Jurkat, Clone E6-1 (cell line): ENCODE measurements around the gene ITGBL1. TPM values are rescaled to one million over a fixed set of nuclear protein-coding genes. Genes with fewer than 3 reads are reported as not detected.
A peak's percentile ranks its signal among the peaks of the same experiment; 100 is the strongest.

Source experiments
- DNase-seq: peaks from one replicate; pipeline ENCODE4 v3.0.0-alpha.2; 2011; ENCODE audit warnings: low read depth, low spot score
- H3K4me3 ChIP-seq: 2 replicates; pipeline ENCODE4 v1.5.1; 2011; ENCODE audit warnings: mild to moderate bottlenecking, low read length, control low read depth, moderate library complexity
- polyA plus RNA-seq: library from polyadenylated mRNA; unstranded; fragments of >200 nt; gene quantifications from one replicate; pipeline ENCODE4 v1.2.1, GENCODE V29; 2012; ENCODE audit warnings: missing spikeins; ENCODE audit not compliant: insufficient read length, insufficient read depth

Gene ITGBL1
- polyA plus RNA-seq = not detected

GRCh38 chr13:101452519-101453485, at the start of gene ITGBL1:
Gene ITGBL1, plus strand, starts transcription at chr13:101452675. Its CDS starts 159 bp downstream, at chr13:101452834.
- no peak for DNase-seq
- H3K4me3 ChIP-seq = no peak within 1 kb of the TSS

GRCh38 chr13:101406791-101407190, 45.7 kb upstream of the ITGBL1 start:
- DNase-seq = no peak
- no peak overlapping the region for H3K4me3 ChIP-seq

- no peak for DNase-seq
- H3K4me3 ChIP-seq = no peak overlapping the region
Measured at GRCh38 chr13:101408154-101408553, 44.3 kb upstream of the ITGBL1 start.

- H3K4me3 ChIP-seq = no peak overlapping the region
- no peak for DNase-seq
Measured at GRCh38 chr13:101408992-101409656, 43.4 kb upstream of the ITGBL1 start.

GRCh38 chr13:101412076-101412475, 40.4 kb upstream of the ITGBL1 start:
- no peak for DNase-seq
- H3K4me3 ChIP-seq = no peak overlapping the region

- DNase-seq = no peak
- H3K4me3 ChIP-seq = no peak overlapping the region
Measured at GRCh38 chr13:101415358-101416174, 36.9 kb upstream of the ITGBL1 start.

GRCh38 chr13:101416181-101417042, 36.1 kb upstream of the ITGBL1 start, which contains the start of gene NALCN:
Gene NALCN, minus strand, starts transcription at chr13:101416508. Its CDS starts 17,382 bp downstream, at chr13:101399126.
- no peak for DNase-seq
- no peak within 1 kb of the TSS for H3K4me3 ChIP-seq

- no peak overlapping the region for H3K4me3 ChIP-seq
- no peak for DNase-seq
Measured at GRCh38 chr13:101417043-101417406, 35.5 kb upstream of the ITGBL1 start.

GRCh38 chr13:101417501-101417900, 35.0 kb upstream of the ITGBL1 start:
- no peak for DNase-seq
- H3K4me3 ChIP-seq = no peak overlapping the region

GRCh38 chr13:101423872-101424271, 28.6 kb upstream of the ITGBL1 start:
- DNase-seq = no peak
- no peak overlapping the region for H3K4me3 ChIP-seq

GRCh38 chr13:101424381-101425155, 27.9 kb upstream of the ITGBL1 start:
- H3K4me3 ChIP-seq = no peak overlapping the region
- no peak for DNase-seq

- H3K4me3 ChIP-seq = no peak overlapping the region
- DNase-seq = no peak
Measured at GRCh38 chr13:101425156-101425471, 27.4 kb upstream of the ITGBL1 start.

- H3K4me3 ChIP-seq = no peak overlapping the region
- peak; percentile 2 for DNase-seq
Measured at GRCh38 chr13:101425623-101426022, 26.9 kb upstream of the ITGBL1 start.

GRCh38 chr13:101429733-101430132, 22.7 kb upstream of the ITGBL1 start:
- no peak overlapping the region for H3K4me3 ChIP-seq
- DNase-seq = no peak

- no peak for DNase-seq
- H3K4me3 ChIP-seq = no peak overlapping the region
Measured at GRCh38 chr13:101433895-101434294, 18.6 kb upstream of the ITGBL1 start.

- DNase-seq = no peak
Measured at GRCh38 chr13:101434486-101434885, 18.0 kb upstream of the ITGBL1 start.

GRCh38 chr13:101447852-101448251, 4.6 kb upstream of the ITGBL1 start:
- DNase-seq = no peak
- H3K4me3 ChIP-seq = no peak overlapping the region

More at GRCh38 chr13:101434486-101434885, 18.0 kb upstream of the ITGBL1 start:
- no peak overlapping the region for H3K4me3 ChIP-seq
